Skeletal muscle satellite cell (primary cell): ENCODE results near the gene MYO5B.

Source experiments
- H3K27me3 ChIP-seq: 2 replicates; pipeline ENCODE4 v1.7.0; 2013; ENCODE audit warnings: low read length; ENCODE audit not compliant: control insufficient read depth, insufficient read depth
- H3K36me3 ChIP-seq: 2 replicates; pipeline ENCODE4 v1.7.0; 2013; ENCODE audit warnings: mild to moderate bottlenecking, control low read depth, low read length; ENCODE audit not compliant: insufficient read depth
- H3K4me1 ChIP-seq: 2 replicates; pipeline ENCODE4 v1.7.0; 2013; ENCODE audit warnings: low read length; ENCODE audit not compliant: control insufficient read depth, insufficient read depth
- H3K4me2 ChIP-seq: 2 replicates; pipeline ENCODE4 v1.7.0; 2013; ENCODE audit warnings: mild to moderate bottlenecking, low read length
- H3K4me3 ChIP-seq: 2 replicates; pipeline ENCODE4 v1.7.0; 2013; ENCODE audit warnings: low read length
- H3K9ac ChIP-seq: 2 replicates; pipeline ENCODE4 v1.7.0; 2013; ENCODE audit warnings: mild to moderate bottlenecking, low read depth, low read length, moderate library complexity
- H3K9me3 ChIP-seq: replicated peaks from 2 replicates; pipeline ENCODE4 v1.7.0; 2013; ENCODE audit warnings: mild to moderate bottlenecking, control low read depth, low read length

MYO5B gene

GRCh38 chr18:49833814-49834213, 361.1 kb downstream of the MYO5B start:
- H3K9ac ChIP-seq = no peak overlapping the region
- no peak overlapping the region for H3K4me2 ChIP-seq
- no peaks in the 10 kb centered on the region for H3K9me3 ChIP-seq
- H3K4me1 ChIP-seq = peaks cover 7% of the 10 kb centered on the region
- H3K27me3 ChIP-seq = no peaks in the 10 kb centered on the region
- H3K4me3 ChIP-seq = no peak overlapping the region
- no peaks in the 10 kb centered on the region for H3K36me3 ChIP-seq

GRCh38 chr18:49832221-49832647, 362.7 kb downstream of the MYO5B start:
- no peak overlapping the region for H3K4me3 ChIP-seq
- no peaks in the 10 kb centered on the region for H3K27me3 ChIP-seq
- H3K4me2 ChIP-seq = no peak overlapping the region
- no peak overlapping the region for H3K9ac ChIP-seq
- H3K36me3 ChIP-seq = no peaks in the 10 kb centered on the region
- peaks cover 7% of the 10 kb centered on the region for H3K4me1 ChIP-seq
- H3K9me3 ChIP-seq = no peaks in the 10 kb centered on the region

GRCh38 chr18:49827996-49828395, 367.0 kb downstream of the MYO5B start:
- no peaks in the 10 kb centered on the region for H3K27me3 ChIP-seq
- no peaks in the 10 kb centered on the region for H3K9me3 ChIP-seq
- H3K36me3 ChIP-seq = no peaks in the 10 kb centered on the region
- H3K4me2 ChIP-seq = no peak overlapping the region
- H3K4me1 ChIP-seq = no peaks in the 10 kb centered on the region
- H3K4me3 ChIP-seq = no peak overlapping the region
- no peak overlapping the region for H3K9ac ChIP-seq

- H3K9me3 ChIP-seq = no peaks in the 10 kb centered on the region
- no peak overlapping the region for H3K4me2 ChIP-seq
- H3K27me3 ChIP-seq = no peaks in the 10 kb centered on the region
- no peak overlapping the region for H3K9ac ChIP-seq
- no peaks in the 10 kb centered on the region for H3K36me3 ChIP-seq
- no peaks in the 10 kb centered on the region for H3K4me1 ChIP-seq
- no peak overlapping the region for H3K4me3 ChIP-seq
These were observed 374.9 kb downstream of the MYO5B start for GRCh38 chr18:49819823-49820671.

- H3K4me3 ChIP-seq = no peak overlapping the region
- no peak overlapping the region for H3K9ac ChIP-seq
- no peaks in the 10 kb centered on the region for H3K9me3 ChIP-seq
- H3K27me3 ChIP-seq = no peaks in the 10 kb centered on the region
- H3K4me2 ChIP-seq = no peak overlapping the region
- H3K4me1 ChIP-seq = no peaks in the 10 kb centered on the region
- no peaks in the 10 kb centered on the region for H3K36me3 ChIP-seq
These were observed 375.8 kb downstream of the MYO5B start for GRCh38 chr18:49819071-49819662.

- no peaks in the 10 kb centered on the region for H3K4me1 ChIP-seq
These were observed 377.0 kb downstream of the MYO5B start for GRCh38 chr18:49817947-49818346.

GRCh38 chr18:49815927-49816326, 379.0 kb downstream of the MYO5B start:
- Histone ChIP-seq H3K36me3 (no peaks in the 10 kb centered on the region), H3K9ac (no peak overlapping the region), H3K4me1 (peaks cover 16% of the 10 kb centered on the region)

More at GRCh38 chr18:49817947-49818346, 377.0 kb downstream of the MYO5B start:
- no peak overlapping the region for H3K4me3 ChIP-seq
- no peaks in the 10 kb centered on the region for H3K27me3 ChIP-seq
- H3K9me3 ChIP-seq = no peaks in the 10 kb centered on the region
- H3K36me3 ChIP-seq = no peaks in the 10 kb centered on the region
- no peak overlapping the region for H3K4me2 ChIP-seq
- no peak overlapping the region for H3K9ac ChIP-seq

GRCh38 chr18:49814147-49814499, 380.8 kb downstream of the MYO5B start:
- H3K9me3 ChIP-seq = peaks cover 4% of the 10 kb centered on the region
- H3K4me2 ChIP-seq = peak overlapping the region; percentile 92
- H3K4me3 ChIP-seq = peak overlapping the region; percentile 99
- no peaks in the 10 kb centered on the region for H3K36me3 ChIP-seq
- H3K9ac ChIP-seq = peak overlapping the region; percentile 98
- peaks cover 17% of the 10 kb centered on the region for H3K4me1 ChIP-seq
- H3K27me3 ChIP-seq = no peaks in the 10 kb centered on the region

More at GRCh38 chr18:49815927-49816326, 379.0 kb downstream of the MYO5B start:
- no peak overlapping the region for H3K4me3 ChIP-seq
- no peak overlapping the region for H3K4me2 ChIP-seq
- no peaks in the 10 kb centered on the region for H3K27me3 ChIP-seq
- no peaks in the 10 kb centered on the region for H3K9me3 ChIP-seq

GRCh38 chr18:49813319-49814146, 381.4 kb downstream of the MYO5B start, which contains the start of gene ACAA2:
TSS of gene ACAA2 (minus strand) at chr18:49813533. CDS start at chr18:49813484, 49 bp downstream.
- peaks cover 4% of the 10 kb centered on the region for H3K9me3 ChIP-seq
- peak within 1 kb of the TSS; percentile 99 for H3K4me3 ChIP-seq
- peaks cover 17% of the 10 kb centered on the region for H3K4me1 ChIP-seq
- peak within 1 kb of the TSS; percentile 98 for H3K9ac ChIP-seq
- no peaks in the 10 kb centered on the region for H3K36me3 ChIP-seq
- peak within 1 kb of the TSS; percentile 92 for H3K4me2 ChIP-seq
- H3K27me3 ChIP-seq = no peaks in the 10 kb centered on the region

- no peaks in the 10 kb centered on the region for H3K36me3 ChIP-seq
- H3K4me1 ChIP-seq = peaks cover 17% of the 10 kb centered on the region
- H3K9ac ChIP-seq = peak overlapping the region; percentile 98
- peak overlapping the region; percentile 92 for H3K4me2 ChIP-seq
- H3K9me3 ChIP-seq = peaks cover 4% of the 10 kb centered on the region
- H3K4me3 ChIP-seq = peak overlapping the region; percentile 99
- H3K27me3 ChIP-seq = no peaks in the 10 kb centered on the region
These were observed 382.0 kb downstream of the MYO5B start for GRCh38 chr18:49813069-49813318.

- H3K27me3 ChIP-seq = no peaks in the 10 kb centered on the region
- H3K36me3 ChIP-seq = no peaks in the 10 kb centered on the region
- H3K4me3 ChIP-seq = peak overlapping the region; percentile 99
- peaks cover 4% of the 10 kb centered on the region for H3K9me3 ChIP-seq
- peak overlapping the region; percentile 98 for H3K9ac ChIP-seq
- peak overlapping the region; percentile 92 for H3K4me2 ChIP-seq
- peaks cover 17% of the 10 kb centered on the region for H3K4me1 ChIP-seq
These were observed 382.5 kb downstream of the MYO5B start for GRCh38 chr18:49812286-49813068.
